GM19468 (cell line): ENCODE measurements around the gene DLGAP4.

ENCODE experiments used
- ATAC-seq: cut with Tn5 transposase; IDR thresholded peaks from one replicate; pipeline ENCODE4 v1.9.1; 2021; ENCODE audit warnings: mild to moderate bottlenecking, moderate library complexity, moderate number of reproducible peaks; ENCODE audit not compliant: unreplicated experiment; ENCODE audit errors: extremely low read depth

The DLGAP4 gene

DNA sequence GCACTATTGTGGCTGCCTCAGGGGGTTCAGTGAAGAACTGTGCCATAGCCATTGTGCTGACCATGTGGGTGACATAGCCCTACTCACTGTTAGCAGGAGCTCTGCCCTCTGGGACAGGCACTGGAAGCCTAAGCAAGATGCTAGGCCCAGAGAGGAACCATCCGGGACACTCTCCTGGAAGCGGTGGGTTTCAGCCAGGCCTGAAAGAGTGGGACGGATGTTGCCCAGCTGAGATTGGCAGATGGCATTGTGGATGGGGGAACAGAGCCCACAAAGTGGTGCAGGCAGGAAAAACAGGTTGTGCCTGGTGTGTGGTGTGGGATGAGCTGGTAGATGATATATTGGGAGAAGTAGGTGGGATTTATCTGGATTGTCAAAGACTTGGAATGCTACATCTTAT lies 40.1 kb downstream of the DLGAP4 start:
- ATAC-seq = no peak

DNA sequence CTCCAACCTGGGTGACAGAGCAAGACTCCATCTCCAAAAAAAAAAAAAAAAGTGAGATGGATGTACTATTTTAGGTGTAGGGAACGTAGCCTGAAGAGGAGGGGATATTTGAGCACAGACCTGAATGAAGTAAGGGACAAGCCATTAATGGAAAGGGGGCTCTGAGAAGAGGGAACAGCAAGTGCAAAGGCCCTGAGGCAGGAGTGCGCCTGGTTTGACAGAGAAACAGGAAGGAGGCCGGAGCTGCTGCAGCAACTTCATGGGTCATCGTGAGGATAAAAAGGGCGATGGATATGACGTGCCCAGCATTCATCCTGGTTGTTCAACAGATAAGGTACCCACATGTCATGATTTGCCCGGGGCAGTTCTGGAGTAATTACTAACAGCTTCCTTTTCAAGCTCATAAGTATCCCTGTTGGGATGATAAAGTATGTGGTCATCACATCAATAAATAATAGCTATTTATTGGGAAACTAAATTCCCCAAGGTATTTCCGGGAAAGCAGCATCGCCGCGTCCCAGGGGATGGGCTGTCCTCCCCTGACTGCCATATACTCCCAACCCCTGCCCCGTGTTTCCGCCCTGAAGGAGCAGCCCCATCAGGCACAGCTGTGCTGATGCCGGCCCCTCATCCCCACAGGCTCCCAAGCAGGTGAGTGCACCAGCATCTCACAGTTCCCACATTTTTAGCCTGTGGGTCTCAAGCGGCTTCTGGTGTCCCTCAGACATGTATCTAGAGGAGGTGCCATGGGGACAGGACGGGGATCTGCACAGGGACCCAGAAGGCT lies 43.4 kb downstream of the DLGAP4 start:
- no peak for ATAC-seq

DNA sequence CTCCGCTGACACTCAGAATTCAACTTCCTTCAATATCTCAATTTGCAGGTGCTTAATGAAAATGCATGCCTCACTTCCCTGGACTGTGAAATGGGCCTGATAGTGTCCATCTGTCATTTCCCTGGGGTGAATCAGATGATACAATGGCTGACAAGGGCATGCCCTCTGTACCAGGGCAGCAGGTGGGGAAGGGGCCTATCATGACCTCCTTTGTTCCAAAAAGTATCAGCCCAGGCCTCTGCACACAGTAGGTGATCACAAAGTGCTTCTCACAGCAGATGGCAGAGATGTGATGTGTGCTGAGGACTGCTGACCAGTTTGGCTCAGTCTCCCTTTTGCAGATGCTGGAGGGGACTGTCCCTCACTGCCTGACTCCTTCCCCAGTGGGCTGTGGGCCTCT lies 44.3 kb downstream of the DLGAP4 start:
- ATAC-seq = no peak

DNA sequence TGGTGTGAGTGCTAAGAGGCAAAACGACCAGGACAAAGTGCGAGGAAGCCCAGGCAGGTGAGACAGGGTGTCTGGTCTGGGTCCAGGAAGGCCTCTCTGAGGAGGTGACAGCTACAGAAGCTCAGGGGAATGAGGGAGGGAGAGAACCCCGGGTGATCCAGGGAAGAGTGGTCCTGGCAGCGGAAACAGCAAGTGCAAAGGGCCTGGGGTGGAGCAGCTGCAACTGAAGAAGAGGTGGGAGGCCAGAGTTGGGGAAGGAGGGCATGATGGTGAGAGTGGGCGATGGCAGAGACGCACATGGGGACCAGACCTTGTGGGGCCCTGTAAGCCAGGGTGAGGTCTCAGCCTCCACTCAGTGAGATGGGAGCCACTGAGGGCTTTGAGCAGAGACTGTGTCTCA lies 45.8 kb downstream of the DLGAP4 start:
- ATAC-seq = no peak

DNA sequence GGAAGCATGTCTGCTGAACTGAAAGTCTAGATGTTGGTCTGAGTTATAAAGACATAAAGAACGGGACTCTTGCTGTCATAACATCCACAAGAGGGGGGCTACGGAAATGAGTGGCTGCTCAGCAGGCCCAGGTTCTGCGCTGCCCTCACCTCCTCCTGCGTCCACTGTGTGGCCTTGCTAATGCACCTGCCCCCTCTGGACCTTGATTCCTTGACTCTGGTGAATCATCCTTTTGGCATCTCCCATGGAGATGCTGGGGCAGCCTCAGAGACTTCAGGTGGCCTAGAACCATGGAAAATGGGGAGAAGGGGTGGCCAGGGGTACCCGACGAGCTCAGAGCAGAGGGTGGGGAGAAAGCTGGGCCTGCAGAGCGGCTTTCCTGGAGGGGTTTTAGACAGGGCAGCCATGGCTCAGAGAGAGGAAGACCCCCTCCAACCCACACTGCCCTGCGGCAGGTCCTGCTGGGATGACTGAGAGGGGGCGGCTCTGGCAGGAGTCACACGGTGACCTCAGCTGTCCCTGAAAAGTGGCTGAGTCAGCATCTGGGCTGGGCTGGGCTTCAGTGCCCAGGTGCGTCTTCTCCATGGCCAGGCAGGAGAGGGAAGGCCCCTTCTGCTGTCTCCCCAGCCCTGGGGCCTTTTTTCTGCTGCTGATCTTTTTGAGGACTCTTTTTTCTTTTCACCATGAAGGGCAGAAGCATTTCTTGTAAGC lies 46.9 kb downstream of the DLGAP4 start:
- ATAC-seq = no peak

DNA sequence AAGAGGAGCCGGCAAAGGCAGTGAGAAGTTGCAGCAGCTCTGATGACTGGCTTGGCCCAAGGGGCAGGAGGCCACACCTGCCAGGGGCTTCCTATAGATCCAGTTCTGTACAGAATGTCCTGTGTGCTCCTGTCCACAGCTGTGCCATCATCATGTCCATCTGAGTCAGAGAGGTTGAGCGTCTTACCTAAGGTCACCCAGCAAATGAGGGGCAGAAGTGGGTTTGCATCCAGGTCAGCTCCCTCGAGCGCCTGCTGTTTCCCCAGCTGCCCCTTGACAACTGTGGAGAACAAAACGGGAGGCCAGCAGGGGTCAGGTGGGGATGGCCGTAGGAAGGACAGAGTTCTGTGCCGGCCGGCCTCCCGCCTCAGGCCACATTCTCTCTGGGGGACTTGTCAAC lies 47.6 kb downstream of the DLGAP4 start:
- no peak for ATAC-seq

DNA sequence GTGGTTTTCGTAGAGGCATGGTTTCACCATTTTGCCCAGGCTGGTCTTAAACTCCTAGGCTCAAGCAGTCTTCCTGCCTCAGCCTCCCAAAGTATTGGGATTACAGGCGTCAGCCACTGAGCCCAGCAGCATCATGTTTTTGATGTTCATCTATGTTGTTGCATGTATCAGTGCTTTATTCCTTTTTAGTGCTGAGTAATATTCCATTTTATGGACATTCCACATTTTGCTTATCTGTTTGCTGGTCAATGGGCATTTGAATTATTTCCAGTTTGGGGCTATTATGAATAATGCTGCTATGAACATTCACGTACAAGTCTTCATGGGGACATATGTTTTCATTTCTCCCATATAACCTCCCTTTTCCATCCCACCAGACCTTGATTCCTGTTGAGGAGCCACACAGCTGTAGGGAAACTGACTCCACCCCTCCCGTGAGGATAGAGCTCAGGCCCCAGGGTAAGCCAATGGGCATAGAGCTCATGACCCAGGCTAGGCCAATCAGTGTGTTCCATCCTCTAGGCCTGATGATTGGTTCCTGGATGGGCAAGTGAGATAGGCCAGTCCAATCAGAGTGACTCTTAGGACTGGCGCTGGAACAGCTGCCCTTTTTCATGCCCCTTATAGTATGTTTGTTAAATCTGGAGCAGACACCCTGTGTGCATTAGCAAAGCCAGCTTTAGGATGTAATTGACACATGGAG lies 49.5 kb downstream of the DLGAP4 start:
- ATAC-seq = no peak

DNA sequence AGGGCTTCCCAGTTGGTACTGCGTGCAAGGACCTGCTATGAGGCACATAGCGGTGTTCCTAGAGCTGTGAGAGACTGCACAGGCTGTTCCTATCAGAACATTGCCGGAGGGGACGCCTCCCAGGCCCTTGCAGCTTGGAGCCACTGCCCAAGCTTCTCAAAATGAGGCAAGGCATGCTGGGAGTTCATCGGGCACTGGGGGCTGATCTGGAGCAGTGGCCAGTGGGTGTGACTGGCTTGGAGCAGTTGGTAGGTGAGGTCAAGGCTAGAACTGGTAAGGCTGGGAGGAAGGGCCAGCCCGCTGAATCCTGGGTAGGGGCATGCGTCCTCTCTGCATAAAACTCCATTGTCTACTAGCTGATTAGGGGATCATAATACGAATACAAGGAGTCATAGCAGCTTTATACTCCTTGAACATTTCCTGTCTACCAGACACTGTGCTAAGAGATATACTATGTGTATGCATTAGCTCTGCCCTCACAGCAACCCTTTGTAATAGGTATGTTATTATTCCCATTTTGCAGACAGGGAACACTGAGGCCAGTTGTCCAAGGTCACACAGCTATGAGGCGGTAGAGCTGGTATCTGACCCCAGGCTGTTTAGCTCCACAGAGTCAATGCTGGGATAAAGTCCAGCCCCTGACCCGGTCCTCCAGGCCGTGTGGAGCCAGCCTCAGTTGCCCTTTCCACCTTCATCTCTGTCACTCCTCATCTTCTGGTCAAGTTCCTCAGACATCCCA lies 53.7 kb downstream of the DLGAP4 start:
- ATAC-seq = no peak

DNA sequence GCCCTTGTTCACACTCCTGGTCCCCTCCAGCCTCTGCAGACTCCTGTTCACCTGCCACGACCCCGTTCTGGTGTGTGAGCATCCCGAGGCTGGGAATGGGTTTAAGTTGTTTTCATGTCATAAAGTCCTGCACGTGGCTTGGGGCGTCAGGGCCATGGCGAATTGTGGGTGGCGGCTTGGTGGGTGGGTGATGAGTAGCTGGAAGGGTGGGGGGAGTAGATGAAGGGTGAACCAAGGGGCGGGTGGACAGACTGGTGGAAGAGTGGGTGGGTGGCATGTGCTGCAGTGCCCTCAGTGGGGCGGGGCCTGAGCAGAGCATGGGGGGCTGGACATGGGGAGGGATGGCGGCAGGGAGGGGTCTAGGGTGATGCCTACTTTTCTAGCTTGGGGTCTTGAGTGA lies 54.3 kb downstream of the DLGAP4 start:
- no peak for ATAC-seq

DNA sequence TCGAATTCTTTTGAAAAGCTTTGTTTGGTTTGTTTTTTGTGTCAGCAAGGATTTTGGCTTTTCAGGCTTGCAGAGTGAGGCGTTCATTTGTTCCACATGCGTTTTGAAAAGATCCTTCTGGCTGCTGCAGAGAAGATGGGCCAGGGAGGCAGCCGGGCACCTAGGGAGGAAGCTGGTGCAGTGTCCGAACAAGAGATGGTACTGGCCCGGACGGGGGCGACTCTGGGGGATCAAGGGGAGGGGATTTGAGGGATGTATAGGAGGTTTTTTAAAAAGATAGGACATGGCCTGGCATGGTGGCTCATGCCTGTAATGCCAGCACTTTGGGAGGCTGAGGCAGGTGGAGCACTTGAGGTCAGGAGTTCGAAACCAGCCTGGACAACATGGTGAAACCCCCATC lies 55.3 kb downstream of the DLGAP4 start:
- no peak for ATAC-seq

DNA sequence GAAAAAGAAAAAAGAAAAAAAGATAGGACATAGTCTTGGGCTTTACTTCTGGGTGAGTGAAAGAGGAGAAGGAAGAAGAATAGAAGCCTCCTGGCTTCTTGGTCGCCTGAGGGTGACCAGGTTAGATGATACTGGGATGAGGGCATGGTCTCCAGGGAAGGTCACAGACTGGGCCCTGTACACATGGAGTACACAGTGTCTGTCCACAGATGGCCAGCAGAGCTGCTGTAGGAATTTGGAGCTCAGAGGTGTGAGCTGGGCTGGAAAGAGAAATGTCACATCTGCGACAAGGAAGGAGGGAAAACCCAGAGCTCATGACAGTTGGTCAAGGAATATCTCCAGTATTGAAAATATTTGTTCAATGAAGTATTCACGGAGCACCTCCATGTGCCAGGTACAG lies 56.1 kb downstream of the DLGAP4 start:
- ATAC-seq = no peak

DNA sequence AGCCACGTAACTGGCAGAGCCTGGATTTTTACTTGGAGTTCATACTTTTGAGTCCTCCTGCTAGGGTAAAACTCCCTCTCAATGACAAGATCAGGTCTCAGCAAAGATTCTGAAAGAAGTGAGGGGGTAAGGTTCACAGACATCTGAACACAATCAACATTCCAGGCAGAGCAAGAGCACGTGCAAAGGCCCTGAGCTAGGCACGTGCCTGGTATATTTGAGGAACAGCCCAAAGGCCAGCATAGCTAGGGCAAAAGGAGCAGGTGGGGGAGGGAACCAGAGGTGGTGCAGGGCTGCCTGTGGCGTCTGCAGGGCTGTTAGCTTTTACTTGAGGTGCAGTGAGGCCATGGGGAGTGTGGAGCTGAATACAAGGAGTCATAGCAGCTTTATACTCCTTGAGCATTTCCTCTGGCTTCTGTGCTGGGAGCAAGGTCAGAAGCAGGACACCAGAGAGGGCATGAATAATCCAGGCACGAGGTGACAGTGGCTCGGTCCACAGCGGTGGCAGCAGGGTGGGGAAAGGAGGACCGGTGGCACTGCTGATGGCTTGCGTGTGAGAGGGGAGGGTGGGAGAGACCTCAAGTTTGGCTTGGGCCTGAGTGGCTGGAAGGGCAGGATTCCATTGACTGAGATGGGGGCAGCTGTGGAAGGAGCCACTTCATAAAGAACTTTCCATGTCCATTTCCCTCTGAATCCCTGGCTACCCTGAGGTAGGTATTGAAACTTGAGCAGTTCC lies 57.0 kb downstream of the DLGAP4 start:
- ATAC-seq = no peak

DNA sequence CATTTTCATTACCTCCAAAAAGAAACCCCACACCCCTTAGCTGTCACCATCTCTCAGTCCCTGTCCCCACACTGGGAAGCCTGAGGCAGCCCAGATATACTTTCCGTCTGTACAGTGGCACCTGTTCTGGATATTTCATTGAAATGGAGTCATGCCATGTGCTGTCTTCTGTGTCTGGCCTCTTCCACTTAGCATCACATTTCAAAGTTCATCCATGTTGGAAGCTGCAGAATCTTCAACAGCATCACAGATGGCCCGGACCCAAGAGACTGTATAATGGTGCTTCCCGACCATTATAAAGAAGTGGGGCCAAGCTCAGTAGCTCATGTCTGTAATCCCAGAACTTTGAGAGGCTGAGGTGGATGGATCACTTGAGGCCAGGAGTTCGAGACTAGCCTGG lies 58.4 kb downstream of the DLGAP4 start:
- no peak for ATAC-seq

DNA sequence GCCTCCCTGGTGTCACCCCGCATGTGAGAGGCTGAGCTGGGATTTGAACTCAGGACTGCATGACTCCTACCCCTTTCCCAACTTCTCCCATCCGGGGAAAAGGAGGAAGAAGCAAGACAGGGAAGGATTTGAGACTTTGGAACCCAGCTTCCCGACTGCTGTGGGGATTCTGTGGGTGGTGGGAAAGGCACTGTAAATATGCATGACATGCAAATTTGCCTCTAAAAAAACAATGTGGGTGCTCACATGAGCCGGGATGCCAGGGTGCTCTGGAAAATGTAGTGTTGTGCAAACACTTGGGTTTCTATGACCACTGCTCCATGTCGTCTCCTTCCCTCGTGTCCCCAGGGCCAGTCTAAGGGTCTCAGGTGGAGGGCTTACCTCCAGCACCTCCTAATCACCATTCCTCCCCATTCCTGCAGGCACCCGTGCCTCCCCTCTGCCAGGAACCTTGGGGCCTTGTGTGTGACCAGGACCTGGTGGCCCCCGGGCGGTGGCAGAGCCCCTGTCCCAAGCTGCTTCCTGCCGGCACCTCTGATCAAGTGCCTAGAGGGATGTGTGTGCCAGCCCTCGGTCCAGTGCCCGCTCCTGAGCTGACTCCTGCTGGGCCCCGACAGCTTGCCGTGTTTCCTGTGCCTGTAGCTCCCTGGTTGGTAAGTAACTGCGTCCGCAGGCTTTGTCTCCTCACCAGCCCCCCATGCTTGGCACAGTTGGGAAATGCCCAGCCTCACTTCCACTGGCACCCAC lies 60.7 kb downstream of the DLGAP4 start:
- ATAC-seq = no peak

DNA sequence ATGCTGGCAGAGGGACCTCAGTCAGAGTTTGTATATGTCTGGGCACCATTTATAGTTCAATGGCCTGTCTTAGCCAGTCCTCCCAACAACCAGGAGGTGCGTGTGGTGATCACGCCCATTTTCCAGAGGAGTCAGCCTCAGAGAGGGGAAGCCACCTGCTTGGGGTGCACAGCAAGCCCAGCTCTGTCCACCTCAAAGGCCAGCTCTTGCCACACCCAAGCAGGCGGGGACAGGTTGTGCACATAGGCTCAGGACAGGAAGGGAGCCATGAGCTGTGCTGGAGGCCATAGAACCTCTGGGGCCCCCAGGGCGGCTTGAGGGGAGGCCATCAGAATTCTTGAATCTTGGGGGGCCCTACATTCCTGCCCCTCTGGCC lies 61.2 kb downstream of the DLGAP4 start:
- ATAC-seq = no peak

DNA sequence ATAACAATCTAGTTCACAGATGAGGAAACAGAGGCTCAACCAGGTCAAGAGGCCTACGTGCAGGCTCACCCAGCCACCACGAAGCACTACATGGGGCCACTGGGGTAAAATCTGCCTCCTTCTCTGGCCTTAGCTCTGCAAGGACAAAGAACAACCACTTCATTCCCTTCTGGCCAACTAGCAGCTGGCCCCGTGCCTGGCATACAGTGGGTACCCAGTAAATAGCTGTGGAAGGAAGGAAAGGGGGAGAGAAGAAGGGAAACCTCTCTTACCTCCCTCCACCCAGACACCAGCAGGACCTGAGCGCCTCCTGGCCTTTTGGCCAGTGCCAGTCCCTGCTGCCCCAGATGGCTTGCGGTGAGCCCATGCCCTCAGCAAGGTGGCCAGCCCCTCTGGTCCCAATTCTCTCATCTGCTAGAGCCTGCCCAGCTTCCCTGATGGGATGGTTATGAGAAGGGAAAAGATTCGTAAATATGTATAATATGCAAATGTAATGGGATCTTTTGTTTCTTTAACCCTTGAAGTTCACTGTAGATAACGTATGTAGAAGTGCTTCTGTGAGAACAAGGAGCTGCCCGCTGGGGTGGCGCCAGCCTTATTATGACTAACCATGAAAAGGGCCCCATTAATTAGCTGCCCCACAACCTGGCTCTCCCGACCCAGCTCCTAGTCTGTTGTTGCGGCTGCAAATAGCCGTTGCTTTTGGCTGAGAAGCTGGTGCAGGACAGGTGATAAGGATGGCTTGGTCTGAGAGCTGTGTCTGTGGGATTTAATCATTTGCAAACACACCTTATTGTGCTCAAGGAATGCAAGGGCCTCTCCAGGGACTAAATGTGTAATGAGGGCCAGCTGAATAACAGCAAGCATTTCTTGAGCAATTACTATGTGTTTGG lies 62.0 kb downstream of the DLGAP4 start:
- ATAC-seq = no peak

DNA sequence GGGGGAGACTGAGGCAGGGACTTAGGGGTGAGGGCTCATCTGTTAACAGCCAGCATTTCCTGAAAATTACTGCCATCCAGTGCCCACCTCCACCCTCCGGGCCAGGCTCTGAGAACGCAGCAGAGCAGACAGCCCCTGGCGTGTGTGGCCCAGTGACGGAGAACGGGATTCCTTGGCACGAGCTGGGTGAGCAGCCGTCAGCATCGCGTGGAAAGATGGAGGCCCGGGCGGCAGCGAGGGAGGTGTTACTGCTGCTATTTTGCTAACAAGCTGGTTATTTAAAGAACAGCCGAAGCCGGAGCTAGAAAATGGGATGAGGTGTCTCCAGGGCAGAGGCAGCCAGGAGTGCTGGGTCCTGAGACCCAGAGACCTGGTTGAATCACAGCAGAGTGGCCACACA lies 62.7 kb downstream of the DLGAP4 start:
- ATAC-seq = no peak

DNA sequence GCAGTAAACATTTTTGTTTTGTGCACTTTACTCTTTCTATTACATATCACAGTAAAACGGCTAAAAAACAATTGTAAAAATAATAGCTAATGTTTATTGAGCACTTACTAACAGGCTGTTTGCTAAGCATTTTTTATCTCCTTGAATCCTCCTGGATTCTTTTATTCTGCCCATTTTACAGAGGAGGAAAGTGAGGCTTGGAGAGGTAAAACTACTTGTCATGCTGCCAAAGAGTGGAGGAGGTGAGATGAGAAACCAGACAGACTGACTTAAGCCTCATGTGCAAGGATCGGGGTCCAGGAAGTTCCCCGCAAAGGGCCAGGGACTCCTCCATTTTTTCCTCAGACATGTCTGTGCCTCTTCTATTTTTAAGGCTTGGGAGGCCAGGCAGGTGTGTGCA lies 63.6 kb downstream of the DLGAP4 start:
- no peak for ATAC-seq
